ENCODE results near the gene GABRA5.

The GABRA5 gene

DNA sequence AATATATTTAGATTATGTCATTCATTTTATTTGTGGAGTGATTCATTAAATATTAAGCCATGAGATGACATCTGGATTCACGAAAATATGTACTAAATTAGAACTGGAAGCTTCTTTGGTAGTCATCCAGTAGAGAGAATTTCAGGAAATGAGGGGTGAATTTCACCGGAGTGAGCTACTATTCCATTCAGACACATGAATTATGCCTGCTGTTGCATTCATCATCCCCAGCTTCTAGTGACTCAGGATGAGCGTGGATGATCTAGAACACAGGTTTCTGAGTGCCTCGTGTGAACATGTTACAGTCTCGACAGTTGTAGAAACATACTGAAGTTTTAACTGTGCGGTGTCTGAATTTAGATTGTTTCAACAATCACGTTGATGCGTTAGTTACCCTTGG lies 61.2 kb downstream of the GABRA5 start:
- Histone ChIP-seq H2AFZ (no peak overlapping the region), H3K4me2 (ENCODE audit: low read length) (no peak overlapping the region), H3K4me1 (no peaks in the 10 kb centered on the region), H3K27me3 (ENCODE audit: control insufficient read depth, insufficient read depth, low read length) (no peaks in the 10 kb centered on the region), H3K36me3 (ENCODE audit: control insufficient read depth, insufficient read depth, low read length) (no peaks in the 10 kb centered on the region), H3K9ac (no peak overlapping the region), H3K9me3 (ENCODE audit: control insufficient read depth, low read length) (peaks cover 3% of the 10 kb centered on the region), H3K27ac (no peak overlapping the region), H3K79me2 (no peaks in the 10 kb centered on the region), H3K4me3 (ENCODE audit: low read depth, low read length) (no peak overlapping the region)
- no peak for TF ChIP-seq CTCF (IDR thresholded peaks at IDR 0.05)

- H3K79me2 ChIP-seq = no peaks in the 10 kb centered on the region
- TF ChIP-seq CTCF (IDR thresholded peaks at IDR 0.05) = no peak
- H3K9me3 ChIP-seq (ENCODE audit: control insufficient read depth, low read length) = peaks cover 3% of the 10 kb centered on the region
- no peak overlapping the region for H3K4me3 ChIP-seq (ENCODE audit: low read depth, low read length)
- no peak overlapping the region for H3K4me2 ChIP-seq (ENCODE audit: low read length)
- no peaks in the 10 kb centered on the region for H3K36me3 ChIP-seq (ENCODE audit: control insufficient read depth, insufficient read depth, low read length)
- no peak overlapping the region for H3K9ac ChIP-seq
- H3K27ac ChIP-seq = no peak overlapping the region
- no peaks in the 10 kb centered on the region for H3K27me3 ChIP-seq (ENCODE audit: control insufficient read depth, insufficient read depth, low read length)
- no peak overlapping the region for H2AFZ ChIP-seq
- no peaks in the 10 kb centered on the region for H3K4me1 ChIP-seq
Measured at GRCh38 chr15:26929588-26929987, 62.7 kb downstream of the GABRA5 start.

DNA sequence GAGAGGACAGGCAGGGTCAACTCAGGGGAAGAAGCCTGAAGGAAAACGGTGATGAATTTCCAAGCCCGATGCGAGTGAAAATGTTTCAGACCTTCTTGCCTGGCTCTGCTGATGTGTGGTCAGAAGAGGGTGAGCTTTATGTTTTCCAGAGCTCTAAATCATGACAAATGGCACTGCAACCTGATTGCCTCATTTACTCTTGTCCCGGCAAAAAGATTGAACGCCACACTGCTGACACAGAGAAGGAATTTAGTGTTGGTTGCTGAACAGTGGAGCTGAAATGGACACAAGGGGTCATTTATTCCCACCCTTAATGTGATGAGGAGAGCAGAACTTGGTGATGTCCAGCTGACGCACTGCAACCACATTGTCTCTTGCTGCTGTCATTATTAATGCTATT lies 68.0 kb downstream of the GABRA5 start:
- no peaks in the 10 kb centered on the region for H3K36me3 ChIP-seq (ENCODE audit: control insufficient read depth, insufficient read depth, low read length)
- H3K27ac ChIP-seq = no peak overlapping the region
- H3K27me3 ChIP-seq (ENCODE audit: control insufficient read depth, insufficient read depth, low read length) = no peaks in the 10 kb centered on the region
- H3K9ac ChIP-seq = no peak overlapping the region
- H3K4me2 ChIP-seq (ENCODE audit: low read length) = no peak overlapping the region
- no peaks in the 10 kb centered on the region for H3K4me1 ChIP-seq
- no peak for TF ChIP-seq CTCF (IDR thresholded peaks at IDR 0.05)
- H3K79me2 ChIP-seq = no peaks in the 10 kb centered on the region
- H3K4me3 ChIP-seq (ENCODE audit: low read depth, low read length) = no peak overlapping the region
- no peak overlapping the region for H2AFZ ChIP-seq
- peaks cover 3% of the 10 kb centered on the region for H3K9me3 ChIP-seq (ENCODE audit: control insufficient read depth, low read length)

GRCh38 chr15:26935322-26935721 lies 68.5 kb downstream of the GABRA5 start:
- H3K4me1 ChIP-seq = no peaks in the 10 kb centered on the region
- H3K27ac ChIP-seq = no peak overlapping the region
- H2AFZ ChIP-seq = no peak overlapping the region
- H3K9ac ChIP-seq = no peak overlapping the region
- no peak for TF ChIP-seq CTCF (IDR thresholded peaks at IDR 0.05)
- no peaks in the 10 kb centered on the region for H3K36me3 ChIP-seq (ENCODE audit: control insufficient read depth, insufficient read depth, low read length)
- peaks cover 1% of the 10 kb centered on the region for H3K9me3 ChIP-seq (ENCODE audit: control insufficient read depth, low read length)
- H3K4me2 ChIP-seq (ENCODE audit: low read length) = no peak overlapping the region
- no peak overlapping the region for H3K4me3 ChIP-seq (ENCODE audit: low read depth, low read length)
- H3K27me3 ChIP-seq (ENCODE audit: control insufficient read depth, insufficient read depth, low read length) = no peaks in the 10 kb centered on the region
- H3K79me2 ChIP-seq = no peaks in the 10 kb centered on the region

DNA sequence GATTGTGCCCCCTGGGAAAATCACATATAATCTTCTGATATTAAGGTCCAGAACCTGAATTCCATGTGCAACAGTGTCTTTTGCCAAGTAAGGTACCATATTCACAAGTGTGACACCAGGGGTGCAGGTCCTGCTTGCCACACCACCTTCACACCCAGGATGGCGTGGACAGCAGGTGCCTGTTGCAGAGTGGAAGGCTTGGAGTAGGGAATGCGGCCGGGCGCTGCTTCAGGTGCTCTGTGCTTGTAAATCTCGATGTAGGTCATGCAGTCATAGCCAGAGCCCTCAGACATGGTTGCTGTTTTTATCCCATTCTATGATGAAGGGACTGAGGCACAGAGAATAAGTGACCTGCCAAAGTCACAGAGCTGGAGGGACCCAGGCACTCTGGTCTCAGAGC lies 69.6 kb downstream of the GABRA5 start:
- no peak overlapping the region for H3K9ac ChIP-seq
- no peak overlapping the region for H2AFZ ChIP-seq
- no peaks in the 10 kb centered on the region for H3K4me1 ChIP-seq
- H3K9me3 ChIP-seq (ENCODE audit: control insufficient read depth, low read length) = no peaks in the 10 kb centered on the region
- H3K4me3 ChIP-seq (ENCODE audit: low read depth, low read length) = no peak overlapping the region
- H3K36me3 ChIP-seq (ENCODE audit: control insufficient read depth, insufficient read depth, low read length) = no peaks in the 10 kb centered on the region
- no peak for TF ChIP-seq CTCF (IDR thresholded peaks at IDR 0.05)
- no peak overlapping the region for H3K27ac ChIP-seq
- H3K79me2 ChIP-seq = no peaks in the 10 kb centered on the region
- H3K4me2 ChIP-seq (ENCODE audit: low read length) = no peak overlapping the region
- no peaks in the 10 kb centered on the region for H3K27me3 ChIP-seq (ENCODE audit: control insufficient read depth, insufficient read depth, low read length)

Data from parathyroid adenoma (tissue), 2 donors.